AG04450 (cell line): ENCODE data around the gene DCLK2. TPM values are rescaled to one million over a fixed set of nuclear protein-coding genes. Genes with fewer than 3 reads are reported as not detected.
A peak's percentile ranks its signal among the peaks of the same experiment; 100 is the strongest.

Experiments
- CTCF ChIA-PET: fragments of 300-600, 350-600 bp; formaldehyde crosslinking; extraction: SDS; loops from one replicate; lab custom pipeline; 2022; ENCODE audit warnings: antibody characterized with exemption, inconsistent platforms; lab: Charles Lee
- POLR2A ChIA-PET: fragments of 350-600 bp; formaldehyde crosslinking; extraction: SDS; loops from one replicate; lab custom pipeline; 2021; ENCODE audit warnings: antibody characterized with exemption, inconsistent platforms; lab: Yijun Ruan, JAX
- DNase-seq: peaks from one replicate; pipeline ENCODE4 v3.0.0-alpha.2; 2011; ENCODE audit warnings: low read depth, low spot score
- H3K27ac ChIP-seq: one replicate; pipeline ENCODE4 v1.5.1; 2012; ENCODE audit warnings: low read depth, low read length, control low read depth
- H3K27me3 ChIP-seq: one replicate; pipeline ENCODE4 v1.6.0; 2012; ENCODE audit warnings: low read length; ENCODE audit not compliant: control insufficient read depth, insufficient read depth
- H3K4me3 ChIP-seq: 2 replicates; pipeline ENCODE4 v1.5.1; 2011; ENCODE audit warnings: mild to moderate bottlenecking, low read depth, low read length, control low read depth
- H3K9me3 ChIP-seq: 2 replicates; pipeline ENCODE4 v1.5.1; 2012; ENCODE audit warnings: low read length; ENCODE audit not compliant: control insufficient read depth, insufficient read depth
- polyA plus RNA-seq: library from polyadenylated mRNA; depleted of rRNA; stranded (reverse); fragments of >200 nt; gene quantifications from 2 replicates; pipeline ENCODE4 v1.2.3, GENCODE V29; 2011
- TF ChIP-seq, protein P1 (sequence below): IDR thresholded peaks from 2 replicates; pipeline ENCODE4 v1.5.1; 2011; ENCODE audit warnings: low read depth, low read length, control low read depth, inconsistent platforms

Gene DCLK2
- polyA plus RNA-seq, 1 experiment, result 7.3 TPM

GRCh38 chr4:150126201-150126863 is 48.1 kb downstream of the DCLK2 start:
- DNase-seq, result no peak

GRCh38 chr4:150126864-150127203 is 48.6 kb downstream of the DCLK2 start:
- CTCF ChIA-PET, result interaction anchor here (0.5 kb wide), 1 partner anchor 522 kb away, joined by 7 read pairs; no protein-coding TSS in a partner anchor
- POLR2A ChIA-PET, result interaction anchor here (1.1 kb wide), 1 partner anchor 11 kb away, joined by 4 read pairs; no protein-coding TSS in a partner anchor
- TF ChIP-seq, protein P1, sequence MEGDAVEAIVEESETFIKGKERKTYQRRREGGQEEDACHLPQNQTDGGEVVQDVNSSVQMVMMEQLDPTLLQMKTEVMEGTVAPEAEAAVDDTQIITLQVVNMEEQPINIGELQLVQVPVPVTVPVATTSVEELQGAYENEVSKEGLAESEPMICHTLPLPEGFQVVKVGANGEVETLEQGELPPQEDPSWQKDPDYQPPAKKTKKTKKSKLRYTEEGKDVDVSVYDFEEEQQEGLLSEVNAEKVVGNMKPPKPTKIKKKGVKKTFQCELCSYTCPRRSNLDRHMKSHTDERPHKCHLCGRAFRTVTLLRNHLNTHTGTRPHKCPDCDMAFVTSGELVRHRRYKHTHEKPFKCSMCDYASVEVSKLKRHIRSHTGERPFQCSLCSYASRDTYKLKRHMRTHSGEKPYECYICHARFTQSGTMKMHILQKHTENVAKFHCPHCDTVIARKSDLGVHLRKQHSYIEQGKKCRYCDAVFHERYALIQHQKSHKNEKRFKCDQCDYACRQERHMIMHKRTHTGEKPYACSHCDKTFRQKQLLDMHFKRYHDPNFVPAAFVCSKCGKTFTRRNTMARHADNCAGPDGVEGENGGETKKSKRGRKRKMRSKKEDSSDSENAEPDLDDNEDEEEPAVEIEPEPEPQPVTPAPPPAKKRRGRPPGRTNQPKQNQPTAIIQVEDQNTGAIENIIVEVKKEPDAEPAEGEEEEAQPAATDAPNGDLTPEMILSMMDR, result no peak
- H3K27me3 ChIP-seq, result no peaks in the 10 kb centered on the region
- DNase-seq, result no peak
- no peaks in the 10 kb centered on the region for H3K9me3 ChIP-seq
- no peak overlapping the region for H3K27ac ChIP-seq
- peak overlapping the region; percentile 8; the same call in 1 of the 2 replicates for H3K4me3 ChIP-seq

More at GRCh38 chr4:150126201-150126863, 48.1 kb downstream of the DCLK2 start:
- TF ChIP-seq, protein P1, result no peak
- Histone ChIP-seq H3K27me3 (no peaks in the 10 kb centered on the region), H3K4me3 (peak overlapping the region; percentile 8; the same call in 1 of the 2 replicates), H3K27ac (no peak overlapping the region), H3K9me3 (no peaks in the 10 kb centered on the region)
- POLR2A ChIA-PET, result no interaction called here
- CTCF ChIA-PET, result interaction anchor here (0.5 kb wide), 1 partner anchor 522 kb away, joined by 7 read pairs; no protein-coding TSS in a partner anchor

DNA sequence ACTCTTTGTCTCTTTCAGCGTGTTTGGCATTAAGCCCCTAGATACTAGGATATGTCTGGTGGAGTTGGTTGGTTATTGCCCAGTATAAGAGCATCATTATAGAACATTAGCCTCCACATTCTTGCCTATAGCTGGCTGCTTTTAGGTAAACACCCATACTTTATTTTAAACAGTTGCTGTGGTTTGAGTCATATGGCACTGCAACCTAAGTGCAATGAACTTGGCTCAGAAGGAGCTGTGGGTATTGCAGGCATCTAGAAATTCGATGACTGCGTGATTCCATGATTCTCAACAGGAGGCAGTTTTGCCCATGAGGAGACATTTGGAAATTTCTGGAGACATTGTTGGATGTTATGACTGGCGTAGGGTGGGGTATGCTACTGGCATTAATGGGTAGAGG is 49.5 kb downstream of the DCLK2 start:
- no peak for DNase-seq
- ChIA-PET CTCF (no interaction called here), POLR2A (interaction anchor here (0.5 to 1.1 kb wide), 2 partner anchors 12 to 116 kb away, joined by 4 to 8 read pairs; no protein-coding TSS in a partner anchor)
- TF ChIP-seq, protein P1, result no peak
- no peak overlapping the region for H3K4me3 ChIP-seq
- no peaks in the 10 kb centered on the region; the same call in 1 of the 2 replicates for H3K9me3 ChIP-seq
- no peaks in the 10 kb centered on the region for H3K27me3 ChIP-seq
- no peak overlapping the region for H3K27ac ChIP-seq

DNA sequence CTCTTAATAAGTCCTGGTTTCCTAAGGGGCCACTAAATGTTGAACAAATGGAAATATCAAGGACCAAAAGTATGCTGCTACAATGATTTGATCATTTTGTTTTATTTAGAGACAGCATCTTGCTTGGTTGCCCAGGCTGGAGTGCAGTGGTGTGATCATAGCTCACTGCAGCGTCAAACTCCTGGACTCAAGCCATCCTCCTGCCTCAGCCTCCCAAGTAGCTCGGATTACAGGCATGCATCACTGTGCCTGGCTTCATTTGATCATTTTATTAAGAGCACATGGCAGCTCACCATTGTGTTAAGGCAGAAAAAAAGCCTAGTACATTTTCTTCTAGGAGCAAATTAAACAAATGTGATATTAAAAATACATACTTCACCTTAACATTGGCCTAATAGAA is 52.7 kb downstream of the DCLK2 start:
- Histone ChIP-seq H3K4me3 (no peak overlapping the region), H3K27me3 (no peaks in the 10 kb centered on the region), H3K9me3 (no peaks in the 10 kb centered on the region; the same call in 1 of the 2 replicates), H3K27ac (no peak overlapping the region)
- ChIA-PET CTCF (interaction anchor here (0.6 to 1.0 kb wide), 2 partner anchors 121 to 756 kb away, joined by 3 read pairs; no protein-coding TSS in a partner anchor), POLR2A (interaction anchor here (0.8 kb wide), 1 partner anchor 94 kb away, joined by 3 read pairs; no protein-coding TSS in a partner anchor)
- TF ChIP-seq, protein P1, result no peak
- no peak for DNase-seq

DNA sequence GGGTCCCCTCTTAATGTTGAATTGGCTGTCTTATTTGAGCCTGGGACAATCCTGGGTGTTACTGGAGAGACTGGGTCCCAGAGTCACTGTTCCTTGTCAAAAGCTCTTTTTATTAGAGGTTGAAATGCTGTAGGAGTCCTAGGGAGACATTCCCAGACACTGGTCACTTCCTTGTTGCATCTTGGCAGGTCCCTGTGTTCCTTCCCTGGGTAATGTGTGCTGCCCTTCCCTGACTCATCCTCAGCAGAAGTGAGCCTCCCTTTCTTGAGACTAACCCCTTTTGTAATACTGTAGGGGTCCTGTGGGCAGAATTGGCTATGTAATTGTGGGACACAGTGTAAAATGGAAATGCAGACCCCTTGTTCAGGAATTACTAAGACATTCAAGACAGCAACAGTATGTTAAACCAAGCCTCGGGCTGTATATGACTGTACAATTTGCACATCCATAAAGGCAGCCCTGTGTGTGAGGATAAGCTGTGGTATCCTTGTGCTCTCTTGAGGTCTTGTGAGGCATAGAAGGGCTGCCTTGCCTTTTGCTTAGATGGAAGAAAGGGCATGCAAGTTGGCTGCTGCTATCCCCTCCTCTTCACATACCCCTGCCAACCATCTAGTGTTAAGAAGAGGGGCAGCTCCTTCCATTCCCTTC is 53.5 kb downstream of the DCLK2 start:
- no peak for DNase-seq
- no peak overlapping the region for H3K4me3 ChIP-seq
- no peaks in the 10 kb centered on the region for H3K27me3 ChIP-seq
- TF ChIP-seq, protein P1, result no peak
- CTCF ChIA-PET, result interaction anchor here (0.6 kb wide), 1 partner anchor 756 kb away, joined by 3 read pairs; no protein-coding TSS in a partner anchor
- H3K9me3 ChIP-seq, result no peaks in the 10 kb centered on the region; the same call in 1 of the 2 replicates
- H3K27ac ChIP-seq, result no peak overlapping the region
- POLR2A ChIA-PET, result no interaction called here
